GM23248 (cell line): Measurements from ENCODE around the gene GAGE2A. TPM values are rescaled to one million over a fixed set of nuclear protein-coding genes. Genes with fewer than 3 reads are reported as not detected.

ENCODE experiments used
- DNase-seq: peaks from one replicate; pipeline ENCODE4 v3.0.0-alpha.2; 2015
- H2AFZ ChIP-seq: fragments of 200-600 bp; sonication (generic); 2 replicates; pipeline ENCODE4 v1.6.1; 2016; ENCODE audit warnings: antibody characterized with exemption
- H3F3A ChIP-seq: fragments of 200-600 bp; sonication (generic); 2 replicates; pipeline ENCODE4 v1.6.1; 2016; ENCODE audit warnings: mild to moderate bottlenecking, antibody characterized with exemption, mixed run types; ENCODE audit not compliant: insufficient read depth
- H3K27ac ChIP-seq: fragments of 200-600 bp; sonication (generic); 2 replicates; pipeline ENCODE4 v1.5.1; 2016; ENCODE audit warnings: mild to moderate bottlenecking
- H3K27me3 ChIP-seq: fragments of 200-600 bp; sonication (generic); replicated peaks from 2 replicates; pipeline ENCODE4 v1.6.1; 2016; ENCODE audit warnings: mild to moderate bottlenecking; ENCODE audit not compliant: insufficient read depth
- H3K36me3 ChIP-seq: fragments of 200-600 bp; sonication (generic); 2 replicates; pipeline ENCODE4 v1.6.1; 2016; ENCODE audit warnings: low read depth, mild to moderate bottlenecking
- H3K4me1 ChIP-seq: fragments of 200-600 bp; sonication (generic); 2 replicates; pipeline ENCODE4 v1.6.1; 2016; ENCODE audit warnings: mild to moderate bottlenecking; ENCODE audit not compliant: insufficient read depth
- H3K4me2 ChIP-seq: fragments of 200-600 bp; sonication (generic); one replicate; pipeline ENCODE4 v1.6.1; 2016; ENCODE audit warnings: mild to moderate bottlenecking; ENCODE audit not compliant: unreplicated experiment
- H3K4me3 ChIP-seq: fragments of 200-600 bp; sonication (generic); 2 replicates; pipeline ENCODE4 v1.5.1; 2016; ENCODE audit warnings: mild to moderate bottlenecking
- H3K79me2 ChIP-seq: fragments of 200-600 bp; sonication (generic); 2 replicates; pipeline ENCODE4 v1.6.1; 2016; ENCODE audit warnings: mild to moderate bottlenecking; ENCODE audit not compliant: insufficient read depth
- H3K9ac ChIP-seq: fragments of 200-600 bp; sonication (generic); 2 replicates; pipeline ENCODE4 v1.6.1; 2016; ENCODE audit warnings: mild to moderate bottlenecking
- H3K9me2 ChIP-seq: fragments of 200-600 bp; sonication (generic); 2 replicates; pipeline ENCODE4 v1.6.1; 2016; ENCODE audit warnings: mixed run types, mild to moderate bottlenecking, moderate library complexity; ENCODE audit not compliant: insufficient read depth
- H3K9me3 ChIP-seq: fragments of 200-600 bp; sonication (generic); one replicate; pipeline ENCODE4 v1.6.1; 2017; ENCODE audit warnings: low read depth
- H4K20me1 ChIP-seq: fragments of 200-600 bp; sonication (generic); 2 replicates; pipeline ENCODE4 v1.6.0; 2016; ENCODE audit not compliant: insufficient read depth
- EZH2 ChIP-seq: fragments of 200-600 bp; sonication (generic); IDR thresholded peaks from 2 replicates; pipeline ENCODE4 v1.6.1; 2018; ENCODE audit warnings: antibody characterized with exemption, mild to moderate bottlenecking; ENCODE audit not compliant: insufficient read depth, poor library complexity, severe bottlenecking
- EZH2phosphoT487 ChIP-seq: fragments of 200-600 bp; sonication (generic); IDR thresholded peaks from 2 replicates; pipeline ENCODE4 v1.6.1; 2018; ENCODE audit warnings: antibody characterized with exemption, moderate library complexity, mild to moderate bottlenecking, low read depth; ENCODE audit not compliant: insufficient read depth
- WGBS, 2 experiments: methylation state at CpG; one replicate each; pipeline ENCODE4 v1.1.6; 2015 to 2017; ENCODE audit warnings: low lambda C conversion rate in 2 of 2, low coverage in 1 of 2; ENCODE audit errors: missing lambda C conversion rate in 2 of 2; 5-methylcytosine and 5-hydroxymethylcytosine counted together
- in situ Hi-C: fragments of 300-500 bp; cut with MboI; formaldehyde crosslinking; loops from 2 replicates; pipeline ENCODE4 v1.15.0; 2020
- polyA plus RNA-seq: library from polyadenylated mRNA; unstranded; fragments of >200 nt; fragmentation: Nextera tagmentation; extraction: Ambion mirVana; gene quantifications from 2 replicates; pipeline ENCODE4 v1.2.1, GENCODE V29; 2016
- total RNA-seq: library from RNA; depleted of rRNA; stranded (reverse); fragments of >200 nt; shearing (Covaris generic); gene quantifications from 2 replicates; pipeline ENCODE4 v1.2.3, GENCODE V29; 2014; rRNA removed

GAGE2A gene
- total and polyA plus RNA-seq, 2 experiments from 2014 or later = not detected

DNA sequence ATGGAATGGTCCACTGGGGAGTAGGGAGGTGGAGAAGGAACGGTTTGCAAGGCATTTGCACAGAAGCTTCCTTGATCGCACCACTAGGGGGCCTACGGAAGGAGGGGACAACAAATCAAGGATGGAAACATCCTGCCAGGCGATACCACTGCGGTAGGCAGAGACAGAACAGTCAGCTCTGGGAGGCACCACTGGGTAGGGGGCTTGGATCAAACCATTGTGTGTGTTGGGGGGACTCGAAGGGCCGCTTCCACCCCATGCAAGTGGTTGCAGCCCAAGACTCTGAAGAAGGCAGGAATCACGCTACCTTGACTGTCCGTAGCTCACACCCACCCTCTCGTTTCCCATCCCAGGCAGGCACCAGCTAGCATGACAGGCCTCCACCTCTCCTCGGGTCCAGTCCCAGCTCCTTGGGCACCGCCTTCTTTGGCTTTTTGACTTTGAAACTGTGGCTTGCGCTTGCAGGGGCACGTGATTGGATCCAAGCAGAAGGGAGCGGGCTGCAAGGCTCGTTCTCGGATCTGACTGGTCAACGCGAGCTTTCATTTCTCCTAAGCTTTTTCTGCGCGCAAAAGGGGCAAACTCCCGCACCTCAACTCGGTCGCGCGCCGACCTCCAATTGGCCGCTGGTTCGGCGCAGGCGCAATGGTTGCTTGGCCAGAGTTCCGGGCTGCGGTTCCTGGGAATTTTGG lies 37.9 kb downstream of the GAGE2A start:
- no peaks in the 10 kb centered on the region for H3K9me2 ChIP-seq
- 10% methylated on average over 15 to 29 of the region's 33 CpGs for WGBS, 2 experiments
- no peak for TF ChIP-seq EZH2phosphoT487
- TF ChIP-seq EZH2 = no peak
- no peaks in the 10 kb centered on the region for H3F3A ChIP-seq
- H3K27ac ChIP-seq = no peak overlapping the region
- no peaks in the 10 kb centered on the region for H3K79me2 ChIP-seq
- no peaks in the 10 kb centered on the region for H3K36me3 ChIP-seq
- H3K9ac ChIP-seq = no peak overlapping the region
- in situ Hi-C loops = no loop called here
- peak; percentile 4 for DNase-seq
- H3K9me3 ChIP-seq = no peaks in the 10 kb centered on the region
- H3K4me2 ChIP-seq = no peak overlapping the region
- no peaks in the 10 kb centered on the region for H3K27me3 ChIP-seq
- H4K20me1 ChIP-seq = no peaks in the 10 kb centered on the region
- no peaks in the 10 kb centered on the region for H3K4me1 ChIP-seq
- H2AFZ ChIP-seq = no peak overlapping the region
- no peak overlapping the region for H3K4me3 ChIP-seq

- H3K4me1 ChIP-seq = no peaks in the 10 kb centered on the region
- no peak overlapping the region for H3K4me2 ChIP-seq
- no peaks in the 10 kb centered on the region for H3K79me2 ChIP-seq
- H3K36me3 ChIP-seq = no peaks in the 10 kb centered on the region
- no peak overlapping the region for H3K27ac ChIP-seq
- TF ChIP-seq EZH2 = no peak
- no peak overlapping the region for H3K9ac ChIP-seq
- no peak overlapping the region for H2AFZ ChIP-seq
- H3F3A ChIP-seq = no peaks in the 10 kb centered on the region
- in situ Hi-C loops = no loop called here
- no peaks in the 10 kb centered on the region for H4K20me1 ChIP-seq
- DNase-seq = no peak
- WGBS, 2 experiments = 11 to 33% methylated on average over 3 to 8 of the region's 8 CpGs
- no peaks in the 10 kb centered on the region for H3K9me2 ChIP-seq
- no peak overlapping the region for H3K4me3 ChIP-seq
- no peaks in the 10 kb centered on the region for H3K27me3 ChIP-seq
- no peaks in the 10 kb centered on the region for H3K9me3 ChIP-seq
Measured at GRCh38 chrX:49644991-49645637, 55.8 kb downstream of the GAGE2A start.

Other genes starting within 250 kb of the GAGE2A start
- gene GAGE12C, start 57.3 kb upstream of the GAGE2A start, total RNA-seq = not detected in 2 replicates
- gene GAGE12C, start 57.3 kb upstream of the GAGE2A start, polyA plus RNA-seq = not detected in 2 replicates
- gene GAGE12D, start 47.8 kb upstream of the GAGE2A start, total RNA-seq = not detected in 2 replicates
- not detected in 2 replicates for gene GAGE12D, start 47.8 kb upstream of the GAGE2A start, polyA plus RNA-seq
- not detected in 2 replicates for gene GAGE12E, start 38.2 kb upstream of the GAGE2A start, total RNA-seq
- not detected in 2 replicates for gene GAGE12E, start 38.2 kb upstream of the GAGE2A start, polyA plus RNA-seq
- gene GAGE12F, start 28.7 kb upstream of the GAGE2A start, total RNA-seq = not detected in 2 replicates
- not detected in 2 replicates for gene GAGE12F, start 28.7 kb upstream of the GAGE2A start, polyA plus RNA-seq
- not detected in 2 replicates for gene GAGE12G, start 19.1 kb upstream of the GAGE2A start, total RNA-seq
- not detected in 2 replicates for gene GAGE12G, start 19.1 kb upstream of the GAGE2A start, polyA plus RNA-seq
- not detected in 2 replicates for gene GAGE12H, start 9.5 kb upstream of the GAGE2A start, total RNA-seq
- not detected in 2 replicates for gene GAGE12H, start 9.5 kb upstream of the GAGE2A start, polyA plus RNA-seq
- not detected in 2 replicates for gene GAGE1, start 9.5 kb downstream of the GAGE2A start, total RNA-seq
- not detected in 2 replicates for gene GAGE1, start 9.5 kb downstream of the GAGE2A start, polyA plus RNA-seq
- not detected in 2 replicates for gene PAGE1, start 106.5 kb downstream of the GAGE2A start, total RNA-seq
- not detected in 2 replicates for gene PAGE1, start 106.5 kb downstream of the GAGE2A start, polyA plus RNA-seq
- not detected in 2 replicates for gene PAGE4, start 239.8 kb downstream of the GAGE2A start, total RNA-seq
- not detected in 2 replicates for gene PAGE4, start 239.8 kb downstream of the GAGE2A start, polyA plus RNA-seq